Hematopoietic multipotent progenitor cell (in vitro differentiated cells): Measurements from ENCODE around the gene ARHGAP25. TPM values are rescaled to one million over a fixed set of nuclear protein-coding genes. Genes with fewer than 3 reads are reported as not detected.
A peak's percentile ranks its signal among the peaks of the same experiment; 100 is the strongest.

Experiments
- DNase-seq, 3 donors: peaks; one replicate each; pipeline ENCODE4 v3.0.0-alpha.2; 2011 to 2015; ENCODE audit warnings: low read depth in 2 of 3, low spot score in 2 of 3
- total RNA-seq: library from RNA; depleted of rRNA; stranded (reverse); fragments of >200 nt; gene quantifications from one replicate; pipeline ENCODE4 v1.2.3, GENCODE V29; 2012

Gene ARHGAP25
- total RNA-seq, 1 donor, result 43.6 TPM

GRCh38 chr2:68764806-68765311, 30.2 kb downstream of the ARHGAP25 start:
- DNase-seq, result no peak

- no peak for DNase-seq
Measured at GRCh38 chr2:68765739-68766375, 31.2 kb downstream of the ARHGAP25 start.

- DNase-seq, result peak; percentile 38 to 73 (median 61)
Measured at GRCh38 chr2:68766376-68766845, 31.8 kb downstream of the ARHGAP25 start.

DNA sequence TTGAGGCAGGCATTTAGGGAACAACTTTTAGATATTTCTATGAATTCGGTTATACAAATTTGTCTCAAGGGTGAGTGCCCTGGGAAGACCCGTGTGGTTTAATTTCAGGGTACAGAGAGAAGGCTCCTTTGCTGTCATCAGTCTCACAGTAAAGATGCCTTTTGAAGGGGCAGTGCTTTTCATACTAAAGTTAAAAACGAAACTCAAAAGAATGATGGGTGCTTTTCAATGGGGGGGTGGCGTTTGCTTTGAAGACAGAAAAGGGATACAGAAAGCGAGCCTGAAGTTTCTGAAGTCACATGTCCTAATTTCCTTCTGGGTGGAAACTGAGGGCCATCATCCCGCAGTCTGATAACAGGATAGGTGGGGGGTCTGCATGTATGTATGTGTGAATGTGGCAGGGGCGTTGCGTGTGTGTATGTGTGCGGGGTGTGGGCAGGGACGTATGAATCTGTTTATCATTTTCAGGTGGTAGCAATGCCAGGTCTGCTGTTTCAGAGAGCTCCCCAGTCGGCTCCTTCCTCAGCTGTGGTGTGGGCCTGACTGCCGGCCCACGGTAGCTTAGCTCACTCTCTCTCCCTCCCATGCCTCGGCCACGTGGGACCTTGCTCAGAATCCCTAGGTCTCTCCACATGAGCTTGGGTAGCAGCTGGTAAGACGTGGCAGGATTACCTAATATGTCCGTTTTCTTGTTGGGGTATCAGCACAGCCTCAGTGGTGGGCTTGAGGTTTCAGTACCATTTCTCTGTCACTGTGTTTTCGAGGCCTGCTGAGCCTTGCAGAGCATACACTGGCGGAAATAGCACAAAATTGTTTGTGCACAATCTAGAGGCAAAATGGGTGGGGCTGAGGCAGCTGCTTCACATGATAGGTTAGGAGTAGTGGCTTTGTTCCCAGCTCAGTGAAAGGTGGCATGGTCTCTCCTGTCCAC, 32.7 kb downstream of the ARHGAP25 start:
- DNase-seq, result no peak

DNA sequence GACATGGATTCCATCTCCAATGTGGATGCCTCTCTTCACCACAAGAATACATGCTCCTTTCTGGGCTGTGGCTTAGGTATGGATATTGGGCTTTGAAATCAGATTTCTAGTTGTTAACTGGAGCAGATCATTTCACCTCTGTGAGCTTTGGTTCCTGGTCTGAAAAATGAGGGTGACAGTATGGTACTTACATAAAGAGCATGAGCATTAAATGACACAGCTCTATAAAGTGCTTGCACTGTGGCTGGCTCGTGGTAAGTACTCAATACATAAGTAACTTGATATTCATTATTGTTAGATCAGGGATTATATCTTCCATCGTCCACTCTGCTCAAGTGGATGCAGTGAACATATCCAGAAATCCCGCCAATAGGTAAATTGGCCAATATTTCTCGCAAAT, 33.4 kb downstream of the ARHGAP25 start:
- no peak for DNase-seq

DNA sequence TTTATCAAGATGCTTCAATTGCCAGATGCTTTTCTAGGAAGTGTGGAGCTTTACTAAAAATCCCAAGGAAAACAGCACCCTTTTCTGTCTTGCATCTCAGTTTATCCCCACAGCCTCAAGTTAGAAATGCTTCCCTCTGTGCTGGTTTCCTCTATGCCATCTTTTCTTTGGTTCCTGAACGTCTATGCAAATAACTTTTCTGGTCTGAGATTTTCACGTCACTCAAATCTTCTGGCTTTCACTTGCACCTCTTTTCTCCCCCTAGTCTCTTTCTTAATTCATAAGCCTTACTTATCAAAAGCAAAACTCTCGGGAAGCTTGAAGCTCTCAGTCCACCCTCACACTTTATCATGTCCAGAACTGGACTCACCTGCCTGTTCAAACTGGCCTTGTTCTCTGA, 33.9 kb downstream of the ARHGAP25 start:
- no peak for DNase-seq

DNA sequence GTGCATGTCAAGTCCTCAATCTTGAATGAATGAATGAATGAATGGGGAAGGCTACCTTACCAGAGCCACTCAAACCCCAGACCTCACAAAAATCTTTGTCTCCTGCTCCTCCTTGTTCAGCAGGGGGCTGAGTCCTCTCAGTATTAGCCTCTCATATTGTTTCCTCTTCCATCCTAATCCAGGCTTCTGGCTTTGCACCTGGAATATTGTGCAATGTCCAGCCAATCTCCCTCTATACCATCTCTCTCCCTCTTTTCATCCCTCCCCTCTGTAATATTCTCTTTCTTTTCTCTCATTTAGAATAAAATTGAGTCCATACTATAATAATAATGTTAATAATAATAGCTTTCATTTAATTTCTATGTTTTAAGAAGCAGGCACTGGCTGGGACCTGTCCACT, 34.3 kb downstream of the ARHGAP25 start:
- DNase-seq, result no peak

DNA sequence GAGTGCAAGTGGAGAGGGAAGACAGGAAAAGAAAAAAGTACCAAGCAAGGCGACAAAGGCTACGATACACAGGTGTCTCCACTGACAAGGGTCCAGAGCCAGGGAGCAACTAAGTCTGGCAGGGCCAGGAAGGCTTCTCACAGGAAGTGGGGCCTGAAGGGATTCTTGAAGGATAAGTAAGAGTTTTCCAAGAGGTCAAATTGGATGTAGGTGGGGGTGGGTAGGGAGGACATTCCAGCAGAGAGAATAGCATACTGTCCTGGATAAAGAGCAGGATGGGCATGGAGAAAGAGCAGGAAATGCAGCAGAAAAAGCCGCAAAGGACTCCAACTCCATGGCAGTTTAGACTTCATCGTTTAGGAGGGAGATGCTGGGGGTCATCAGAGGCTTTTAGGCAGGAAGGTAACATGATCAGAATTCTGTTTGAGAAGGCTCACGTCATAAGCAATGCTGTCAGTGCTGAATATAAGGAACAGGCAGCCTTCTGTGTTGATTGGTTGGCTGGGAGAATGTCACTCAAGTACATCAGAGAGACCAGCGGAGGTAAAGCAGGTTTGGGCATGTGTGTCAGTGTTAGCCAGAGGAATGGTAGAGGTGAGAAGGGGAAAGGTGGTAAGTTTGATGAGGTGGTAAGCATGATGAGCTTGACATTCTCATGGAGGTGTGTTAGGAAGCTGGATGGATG, 35.1 kb downstream of the ARHGAP25 start:
- no peak for DNase-seq

GRCh38 chr2:68770271-68771111, 35.9 kb downstream of the ARHGAP25 start:
- peak in 1 of 3 donors; percentile 42 for DNase-seq

DNA sequence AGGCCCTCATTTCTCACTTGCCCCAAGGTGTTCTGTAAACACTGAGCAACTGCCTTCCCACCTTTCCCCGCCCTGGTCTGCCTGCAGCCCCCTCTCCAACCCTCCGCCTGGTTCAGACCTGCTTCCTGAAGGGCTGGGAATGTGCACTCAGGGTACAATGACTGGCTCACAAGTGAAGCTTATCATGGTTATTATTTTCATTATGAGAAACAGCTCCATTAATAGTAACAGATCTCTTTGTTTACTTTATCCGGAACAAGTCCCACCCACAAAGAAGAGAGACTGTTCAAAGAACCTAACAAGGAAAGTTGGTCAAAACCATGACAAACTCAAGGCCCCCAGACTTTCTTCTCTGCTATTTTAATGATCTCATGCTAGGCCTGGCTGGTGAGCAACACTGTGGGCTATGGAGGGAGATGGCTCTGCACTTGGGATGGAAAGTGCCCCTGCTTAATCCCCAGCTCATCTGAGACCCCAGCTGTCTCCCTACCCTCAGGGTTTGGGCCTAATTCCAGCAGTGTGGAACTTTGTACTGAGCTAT, 36.7 kb downstream of the ARHGAP25 start:
- DNase-seq, result no peak

DNA sequence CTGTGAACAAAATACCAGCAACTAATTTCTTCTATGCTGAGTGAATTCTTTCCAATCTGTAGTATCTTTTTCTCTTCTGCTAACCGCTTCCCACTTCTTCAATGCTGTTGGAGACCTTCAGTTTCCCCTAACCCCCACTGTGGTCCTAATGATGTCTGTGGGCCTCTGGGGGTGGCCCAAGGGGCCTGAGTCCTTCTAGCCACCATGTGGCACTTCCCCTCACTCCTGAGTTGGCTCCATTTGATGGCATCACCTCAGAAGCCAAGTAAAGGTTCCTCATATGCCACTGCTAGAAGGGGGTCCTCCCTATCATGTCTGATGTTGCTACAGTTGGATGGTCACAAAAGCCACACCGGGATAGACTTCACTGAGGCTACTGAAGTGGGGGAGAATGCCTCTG, 37.5 kb downstream of the ARHGAP25 start:
- no peak for DNase-seq

DNA sequence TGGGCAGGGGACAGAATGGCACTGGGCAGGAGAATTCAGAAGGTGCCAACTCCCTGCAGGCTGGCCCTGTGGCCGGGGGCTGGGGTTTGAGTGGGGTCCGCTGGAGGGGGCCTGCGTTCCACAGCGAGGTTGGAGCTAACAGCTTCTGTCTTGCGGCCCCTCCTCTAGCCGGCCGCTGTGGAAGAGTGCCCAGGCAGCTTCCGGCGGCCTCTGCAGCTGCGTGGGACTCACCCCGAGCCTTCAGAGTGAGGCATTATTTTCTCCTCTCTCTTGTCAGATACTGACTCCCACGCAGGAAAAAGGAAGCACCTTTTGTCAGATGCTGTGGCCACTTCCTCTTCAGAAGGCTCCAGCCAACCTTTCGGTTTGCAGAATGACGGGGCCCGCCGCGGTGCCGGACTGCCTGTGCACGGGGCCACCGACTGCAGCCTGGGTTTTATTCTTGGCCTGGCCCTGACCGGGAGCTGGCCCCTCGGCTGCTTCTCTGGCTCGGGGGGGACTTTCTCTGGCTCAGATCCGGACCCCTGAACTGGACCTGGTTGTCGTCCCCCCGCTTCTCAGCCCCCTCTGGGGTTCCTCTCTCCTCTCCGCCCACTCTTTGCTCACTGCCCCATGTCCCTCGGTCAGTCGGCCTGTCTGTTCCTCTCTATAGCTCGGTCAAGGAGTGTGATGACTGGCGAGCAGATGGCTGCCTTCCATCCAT, 40.1 kb downstream of the ARHGAP25 start:
- DNase-seq, result peak in 2 of 3 donors; percentile 91 to 94

DNA sequence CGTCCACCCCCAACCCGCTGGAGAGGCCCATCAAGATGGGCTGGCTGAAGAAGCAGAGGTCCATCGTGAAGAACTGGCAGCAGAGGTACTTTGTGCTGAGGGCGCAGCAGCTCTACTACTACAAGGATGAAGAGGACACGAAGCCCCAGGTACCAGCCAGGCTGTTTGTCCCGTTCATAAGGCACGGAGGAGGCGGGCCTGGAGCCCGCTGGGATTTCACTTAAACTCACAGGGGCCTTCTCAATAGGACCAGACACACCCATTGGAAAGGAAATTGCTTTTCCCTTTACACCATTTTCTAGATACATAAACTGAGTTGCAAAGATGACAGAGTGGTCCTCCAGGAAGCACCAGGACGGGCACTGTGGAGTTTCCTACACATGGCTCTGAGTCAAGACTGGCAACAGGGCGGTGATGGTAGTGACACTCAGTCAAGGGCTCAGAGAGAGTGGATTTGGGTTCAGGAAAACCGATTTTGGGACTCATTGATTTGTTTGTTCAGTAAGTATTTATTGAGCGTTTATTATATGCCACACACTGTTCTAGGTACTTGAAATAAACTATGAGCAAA, 40.7 kb downstream of the ARHGAP25 start:
- no peak for DNase-seq

- no peak for DNase-seq
Measured at GRCh38 chr2:68776124-68776523, 41.5 kb downstream of the ARHGAP25 start.

DNA sequence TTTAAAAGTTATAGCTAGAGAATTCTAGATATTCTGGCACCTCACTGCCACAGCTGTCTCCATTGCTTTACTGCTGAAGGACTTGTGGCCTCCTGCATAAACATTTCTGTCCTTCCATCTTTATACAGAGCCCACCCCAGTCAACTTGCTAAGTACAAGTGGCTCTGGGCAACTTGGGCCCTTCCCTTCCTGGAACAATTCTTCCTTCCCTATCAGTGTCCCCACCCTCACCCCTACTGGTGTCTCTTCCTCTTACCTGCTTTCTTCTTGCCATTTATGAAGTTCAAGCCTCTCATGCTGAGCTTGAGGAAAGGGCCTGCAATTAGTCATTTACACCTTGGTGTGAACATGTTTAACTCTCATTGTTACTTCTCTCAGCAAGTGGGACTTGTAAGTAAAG, 45.0 kb downstream of the ARHGAP25 start:
- no peak for DNase-seq

DNA sequence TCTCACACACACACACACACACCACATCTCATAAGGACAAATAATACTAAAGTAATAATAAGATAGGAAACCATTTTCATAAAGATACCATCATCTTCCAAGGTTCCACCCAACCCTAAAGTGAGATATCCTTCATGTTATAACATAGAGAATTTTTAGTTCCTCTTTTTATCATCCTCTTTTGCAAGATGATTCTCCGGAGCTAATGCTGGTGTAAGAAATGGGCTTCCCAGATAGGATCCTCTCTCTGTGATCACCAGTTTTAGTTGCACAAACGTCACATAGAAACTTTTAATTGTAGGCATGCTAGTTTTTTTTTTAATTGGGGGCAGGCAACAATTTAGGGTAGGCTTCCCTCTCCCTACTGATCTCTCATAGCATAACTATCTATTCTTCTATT, 49.6 kb downstream of the ARHGAP25 start:
- no peak for DNase-seq

- no peak for DNase-seq
Measured at GRCh38 chr2:68784915-68785314, 50.3 kb downstream of the ARHGAP25 start.

DNA sequence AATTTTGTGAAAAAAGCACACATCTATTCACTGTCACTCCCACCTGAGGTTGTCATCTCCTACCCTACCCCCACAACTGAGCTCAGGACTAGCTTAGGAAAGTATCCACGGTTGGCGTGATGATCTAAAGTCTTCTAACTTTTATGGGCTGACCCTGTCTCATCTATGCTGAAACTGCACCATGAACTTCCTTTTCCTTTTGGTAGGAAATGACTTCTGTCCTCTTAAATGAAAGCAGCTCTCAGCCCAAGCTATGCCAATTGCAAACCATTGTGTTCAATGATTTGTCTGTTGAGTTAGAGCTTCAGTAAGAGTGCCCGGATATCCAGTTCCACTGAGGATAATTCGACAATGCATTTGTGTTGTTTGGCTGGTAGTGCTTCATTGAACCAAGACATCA, 52.7 kb downstream of the ARHGAP25 start:
- no peak for DNase-seq

DNA sequence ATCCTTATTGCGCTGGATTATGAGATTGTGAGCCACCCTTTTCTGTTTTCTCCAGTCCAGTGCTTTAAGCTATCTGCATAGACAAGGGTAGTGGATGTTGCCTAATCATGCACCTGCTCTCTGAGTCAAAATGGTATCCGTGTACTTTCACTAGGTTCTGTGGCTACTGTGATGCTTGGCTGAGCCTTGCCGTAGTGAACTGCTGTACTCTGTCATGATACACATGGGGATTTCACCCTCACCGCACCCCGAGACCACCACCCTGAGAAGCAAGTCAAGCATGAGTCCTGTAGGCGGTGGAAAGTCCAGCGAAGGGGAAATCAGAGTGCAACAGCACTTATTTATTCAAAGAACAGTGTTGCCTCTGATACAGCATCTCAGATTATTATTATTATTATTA, 55.0 kb downstream of the ARHGAP25 start:
- DNase-seq, result no peak
